GM13977 (cell line): ENCODE results near the gene SESN3.

Source experiments
- DNase-seq: peaks from one replicate; pipeline ENCODE4 v3.0.0; 2012; ENCODE audit warnings: low spot score
- CTCF ChIP-seq: IDR thresholded peaks from 2 replicates; pipeline ENCODE4 v1.5.1; 2012; ENCODE audit warnings: mild to moderate bottlenecking, control low read depth; ENCODE audit not compliant: insufficient read depth; ENCODE audit errors: extremely low read depth, missing control alignments
- in situ Hi-C: fragments of 300-500 bp; cut with MboI; formaldehyde crosslinking; loops from one replicate; pipeline ENCODE4 v1.12.0; 2022; ENCODE audit warnings: low sequenced_read_pairs, low pct_unique_long_range_greater_than_20kb, mixed read lengths, inconsistent platforms; ENCODE audit not compliant: unreplicated experiment

Gene SESN3

GRCh38 chr11:95148406-95148805, 82.6 kb downstream of the SESN3 start:
- TF ChIP-seq CTCF = no peak
- in situ Hi-C loops = loop anchor here (25.0 kb wide), 1 partner anchor 536 kb away; no protein-coding TSS in a partner anchor
- no peak for DNase-seq

- DNase-seq = no peak
- no peak for TF ChIP-seq CTCF
- in situ Hi-C loops = loop anchor here (25.0 kb wide), 1 partner anchor 535 kb away; no protein-coding TSS in a partner anchor
Observed at GRCh38 chr11:95147364-95147905, 83.6 kb downstream of the SESN3 start.

GRCh38 chr11:95145430-95146060, 85.5 kb downstream of the SESN3 start:
- no peak for DNase-seq
- no peak for TF ChIP-seq CTCF
- in situ Hi-C loops = loop anchor here (25.0 kb wide), 1 partner anchor 533 kb away; no protein-coding TSS in a partner anchor

- in situ Hi-C loops = loop anchor here (25.0 kb wide), 1 partner anchor 532 kb away; no protein-coding TSS in a partner anchor
- no peak for TF ChIP-seq CTCF
- DNase-seq = no peak
Observed at GRCh38 chr11:95144313-95145235, 86.4 kb downstream of the SESN3 start.

GRCh38 chr11:95143106-95143681, 87.8 kb downstream of the SESN3 start:
- in situ Hi-C loops = loop anchor here (25.0 kb wide), 1 partner anchor 531 kb away; no protein-coding TSS in a partner anchor
- TF ChIP-seq CTCF = no peak
- DNase-seq = no peak

GRCh38 chr11:95142431-95142830, 88.6 kb downstream of the SESN3 start:
- no peak for TF ChIP-seq CTCF
- no peak for DNase-seq
- in situ Hi-C loops = loop anchor here (25.0 kb wide), 1 partner anchor 530 kb away; no protein-coding TSS in a partner anchor
